RKO (cell line): ENCODE measurements around the gene AP1AR.

Source experiments
- DNase-seq: peaks from one replicate; pipeline ENCODE4 v3.0.0-alpha.2; 2016; ENCODE audit warnings: low spot score

Gene AP1AR

DNA sequence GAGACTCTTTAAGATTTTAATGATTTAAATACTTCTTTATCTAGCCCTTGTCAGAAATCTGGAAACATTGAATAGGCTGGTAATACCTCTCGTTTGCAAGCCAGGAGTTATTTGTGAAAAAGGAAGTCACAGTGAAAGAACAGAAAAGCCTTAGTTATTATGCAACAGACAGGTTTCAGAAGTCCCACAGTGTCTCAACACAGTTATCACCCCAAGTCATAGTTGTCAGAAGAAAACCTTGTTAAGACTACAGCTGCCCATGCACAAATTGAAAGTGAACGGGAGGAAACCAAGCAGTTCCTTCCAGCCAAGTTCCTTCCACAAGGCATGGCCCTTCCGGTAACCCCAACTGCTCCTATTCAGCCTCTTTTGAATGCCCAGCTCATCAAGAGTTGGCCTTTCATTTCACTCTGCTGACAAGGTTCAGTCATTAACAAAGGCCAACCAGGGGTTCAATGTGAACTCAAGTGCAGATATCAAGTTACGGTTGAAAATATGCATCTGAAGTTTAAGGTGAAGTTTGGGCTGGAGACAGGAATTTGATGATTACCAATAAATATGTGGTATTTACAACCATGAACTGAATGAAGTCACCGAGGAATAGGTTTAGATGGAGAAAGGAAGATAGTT lies 81.1 kb downstream of the AP1AR start:
- DNase-seq, result no peak

DNA sequence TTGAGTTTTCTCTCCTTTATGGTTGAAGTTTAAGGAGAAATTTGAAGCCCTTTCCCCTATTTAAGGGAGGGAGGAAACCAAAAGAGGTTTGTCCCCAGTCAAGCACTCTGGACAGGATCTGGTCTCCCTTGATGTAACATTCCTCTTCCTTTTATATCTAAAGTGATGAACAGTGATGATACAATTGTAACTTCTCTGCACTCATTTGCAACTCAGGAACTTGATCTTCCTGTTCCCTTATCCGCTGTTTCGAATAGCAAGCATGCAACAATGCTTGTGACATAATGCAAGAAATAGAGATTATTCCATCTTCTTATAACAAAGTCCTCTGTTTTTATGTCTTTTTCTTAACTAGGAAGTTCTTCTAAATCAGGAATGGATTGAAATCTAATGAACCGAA lies 83.9 kb downstream of the AP1AR start:
- DNase-seq, result no peak

DNA sequence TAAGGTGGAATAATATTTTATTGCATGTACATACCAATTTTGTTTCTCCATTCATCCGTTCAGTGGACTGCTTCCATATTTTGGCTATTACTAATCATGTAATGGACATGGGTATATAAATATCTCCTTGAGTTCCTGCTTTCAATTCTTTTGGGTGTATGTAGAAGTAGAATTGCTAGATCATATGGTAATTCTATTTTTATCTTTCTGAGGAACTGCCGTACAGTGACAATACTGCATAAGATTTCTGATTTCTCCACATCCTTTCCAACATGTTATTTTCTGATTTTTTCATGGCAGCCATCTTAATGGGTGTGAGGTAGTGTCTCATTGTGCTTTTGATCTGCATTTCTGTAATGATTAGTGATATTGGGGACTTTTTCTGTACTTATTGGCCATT lies 84.8 kb downstream of the AP1AR start:
- no peak for DNase-seq

DNA sequence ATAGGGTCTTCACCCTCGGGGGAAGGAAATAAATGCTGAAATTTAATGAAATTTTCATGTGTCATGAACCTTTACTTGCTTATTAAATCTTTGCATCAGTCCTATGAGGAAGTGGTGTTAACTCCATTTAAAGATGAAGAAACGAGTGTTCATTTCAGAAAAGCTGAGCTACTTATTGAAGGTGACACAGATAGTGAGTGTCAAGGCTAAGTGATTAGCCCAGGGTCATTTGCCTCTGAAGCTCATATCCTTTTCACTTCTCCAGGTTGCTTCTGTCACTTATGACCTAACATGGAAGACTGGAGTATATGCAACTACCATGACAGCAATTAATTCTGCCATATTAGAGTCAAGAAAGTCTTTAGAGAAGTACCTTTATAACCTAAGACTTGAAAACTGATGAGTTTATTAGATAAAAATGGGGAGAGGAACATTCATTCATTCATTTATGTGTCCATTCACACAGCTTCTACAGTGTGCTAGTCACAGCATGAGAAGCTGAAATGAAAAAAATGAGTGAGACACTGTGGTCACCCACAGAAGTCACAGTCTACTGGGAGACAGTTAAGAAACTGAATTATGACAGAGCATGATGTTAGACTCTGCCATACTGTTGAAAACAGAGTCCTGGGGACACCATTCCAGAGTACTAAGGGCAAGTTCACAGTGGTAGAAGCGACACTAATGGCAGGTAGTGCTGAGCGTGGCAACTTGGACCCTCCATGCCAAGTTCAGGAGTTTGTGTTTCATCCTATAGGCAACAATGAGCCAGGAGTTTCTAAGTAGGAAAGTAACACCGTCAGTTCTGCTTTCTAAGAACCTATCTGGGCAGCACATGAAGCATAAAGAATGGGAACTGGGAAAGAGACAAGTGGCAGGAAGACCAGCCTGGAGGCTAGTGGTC lies 86.9 kb downstream of the AP1AR start:
- DNase-seq, result no peak
